Measurements from ENCODE around the gene SGCD.

Gene SGCD

DNA sequence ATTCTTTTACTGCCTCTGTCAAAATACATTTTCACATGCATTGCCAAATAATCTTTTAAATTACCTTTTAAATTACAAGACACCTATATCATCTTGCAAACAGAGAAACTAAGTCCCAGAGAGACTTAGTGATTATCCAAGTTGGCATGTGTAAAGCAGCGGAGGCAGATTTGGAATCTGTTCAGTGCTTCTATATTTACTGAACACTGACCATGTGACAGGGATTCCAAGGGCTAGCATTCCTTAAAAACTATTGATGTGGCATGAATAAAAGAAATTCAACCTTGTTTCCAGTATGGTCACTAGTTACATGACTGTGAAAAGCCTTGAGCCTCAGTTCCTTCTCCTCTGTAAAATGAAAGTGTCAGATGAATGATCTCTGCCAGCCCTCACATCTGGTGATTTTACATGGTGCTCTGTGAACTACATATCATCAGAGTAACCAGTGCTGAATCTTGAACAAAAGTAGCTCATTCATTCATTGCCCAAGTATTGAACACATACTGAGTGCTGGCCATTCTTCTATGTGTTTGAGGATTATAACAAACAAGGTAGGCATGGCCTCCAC, 451.3 kb downstream of the SGCD start:
- no peak for TF ChIP-seq ZNF274 (IDR thresholded peaks at IDR 0.05; ENCODE audit: low read depth, low read length)
- no peak overlapping the region for H3K4me3 ChIP-seq (ENCODE audit: low read length)

DNA sequence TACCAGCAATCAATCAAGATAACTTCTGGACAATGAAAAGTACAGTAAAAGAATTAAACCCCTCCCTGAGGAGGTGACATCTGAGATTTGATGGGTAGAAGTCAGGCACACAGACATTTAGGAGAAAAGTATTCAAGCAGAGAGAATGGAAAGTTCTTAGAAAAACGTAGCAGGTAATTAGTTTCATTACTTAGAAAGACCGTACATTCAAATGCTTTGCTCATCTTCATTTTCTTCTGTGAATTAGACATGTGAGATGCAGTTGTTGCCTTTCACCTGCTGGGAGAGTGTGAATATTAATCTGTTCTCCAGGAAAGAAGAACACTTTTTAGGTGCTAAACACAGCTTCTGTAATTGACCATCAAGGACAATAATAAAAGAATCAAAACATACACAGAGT, 451.8 kb downstream of the SGCD start:
- TF ChIP-seq ZNF274 (IDR thresholded peaks at IDR 0.05; ENCODE audit: low read depth, low read length), result no peak

GRCh38 chr5:156779436-156779835, 452.5 kb downstream of the SGCD start:
- no peak overlapping the region for H3K4me3 ChIP-seq (ENCODE audit: low read length)
- no peak for TF ChIP-seq ZNF274 (IDR thresholded peaks at IDR 0.05; ENCODE audit: low read depth, low read length)

More for the DNA sequence above, 451.8 kb downstream of the SGCD start:
- H3K4me3 ChIP-seq (ENCODE audit: low read length), result no peak overlapping the region

- no peak overlapping the region for H3K4me3 ChIP-seq (ENCODE audit: low read length)
- no peak for TF ChIP-seq ZNF274 (IDR thresholded peaks at IDR 0.05; ENCODE audit: low read depth, low read length)
Observed at GRCh38 chr5:156783092-156783491, 456.1 kb downstream of the SGCD start.

DNA sequence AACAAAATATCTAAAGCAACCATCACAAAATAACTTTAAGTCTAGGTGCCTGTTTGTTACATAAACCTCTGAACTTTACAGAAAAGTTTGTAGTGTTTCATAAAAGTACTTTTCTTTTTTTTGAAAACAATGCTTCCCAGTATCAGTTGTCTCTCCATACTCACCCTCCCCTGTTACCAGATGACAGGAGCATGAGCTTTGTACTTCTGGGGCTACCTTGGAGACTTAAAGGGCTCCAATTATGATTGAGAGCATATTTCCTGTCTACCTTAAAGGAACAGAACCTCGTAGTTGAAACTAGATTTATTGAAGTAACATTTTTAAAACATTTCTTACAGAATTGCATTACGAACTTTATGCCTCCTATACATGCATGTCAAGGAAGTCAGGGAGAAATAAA, 467.7 kb downstream of the SGCD start:
- TF ChIP-seq ZNF274 (IDR thresholded peaks at IDR 0.05; ENCODE audit: low read depth, low read length), result no peak
- H3K4me3 ChIP-seq (ENCODE audit: low read length), result no peak overlapping the region

DNA sequence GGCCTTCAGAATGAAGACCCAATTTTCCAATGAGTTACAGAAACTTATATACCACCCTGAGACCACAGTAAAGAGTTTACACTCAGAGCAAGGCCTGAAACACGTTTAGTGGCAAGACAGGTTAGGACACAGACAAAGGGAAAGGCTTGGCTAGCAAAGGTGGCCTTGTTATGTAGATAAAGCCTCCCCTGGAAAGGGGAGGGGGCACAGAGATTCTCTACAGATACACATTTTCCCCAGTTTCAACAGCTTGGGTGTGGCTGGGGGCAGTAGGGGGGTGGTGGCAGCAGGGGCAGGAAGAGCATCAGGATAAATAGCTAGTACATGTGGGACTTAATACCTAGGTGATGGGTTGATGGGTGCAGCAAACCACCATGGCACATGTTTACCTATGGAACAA, 471.2 kb downstream of the SGCD start:
- no peak for TF ChIP-seq ZNF274 (IDR thresholded peaks at IDR 0.05; ENCODE audit: low read depth, low read length)
- no peak overlapping the region for H3K4me3 ChIP-seq (ENCODE audit: low read length)

DNA sequence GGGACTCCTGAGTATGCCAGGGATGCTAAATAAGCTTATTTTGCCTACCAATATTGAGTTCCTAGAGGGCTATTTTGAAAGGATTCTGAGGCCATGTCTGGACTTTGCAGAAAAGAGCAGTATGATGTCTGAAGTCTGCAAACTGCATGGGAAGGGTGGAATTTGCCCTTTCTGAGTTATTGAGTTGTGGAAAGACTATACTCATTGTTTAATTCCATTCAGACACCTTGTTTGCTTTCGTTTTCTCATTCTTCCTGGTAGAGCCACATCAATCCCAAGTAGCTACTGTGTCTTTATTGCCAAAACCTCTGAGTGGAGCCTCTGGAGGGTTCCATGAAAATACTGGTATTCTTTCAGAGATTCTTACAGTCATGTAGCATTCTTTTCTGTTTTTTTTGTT, 472.2 kb downstream of the SGCD start:
- H3K4me3 ChIP-seq (ENCODE audit: low read length), result no peak overlapping the region
- no peak for TF ChIP-seq ZNF274 (IDR thresholded peaks at IDR 0.05; ENCODE audit: low read depth, low read length)

DNA sequence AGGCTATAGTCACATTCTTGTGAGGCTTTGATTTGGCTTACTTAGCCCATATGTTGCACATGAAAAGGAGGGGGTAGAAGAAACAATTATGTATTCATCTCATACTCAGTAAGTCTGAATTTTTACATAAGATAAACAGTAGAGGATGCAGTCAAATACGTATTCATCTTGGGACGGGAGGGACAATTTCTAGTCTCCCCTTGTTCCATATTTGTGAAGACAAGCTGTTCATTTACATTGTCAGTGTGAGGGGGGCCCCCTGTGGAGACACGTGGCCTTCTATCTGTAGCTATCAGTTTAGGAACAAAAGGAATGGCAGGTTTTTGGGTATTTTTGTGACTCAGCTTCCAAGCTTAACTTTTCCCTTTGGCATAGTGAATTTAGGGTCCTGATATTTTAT, 474.0 kb downstream of the SGCD start:
- no peak for TF ChIP-seq ZNF274 (IDR thresholded peaks at IDR 0.05; ENCODE audit: low read depth, low read length)
- no peak overlapping the region for H3K4me3 ChIP-seq (ENCODE audit: low read length)

DNA sequence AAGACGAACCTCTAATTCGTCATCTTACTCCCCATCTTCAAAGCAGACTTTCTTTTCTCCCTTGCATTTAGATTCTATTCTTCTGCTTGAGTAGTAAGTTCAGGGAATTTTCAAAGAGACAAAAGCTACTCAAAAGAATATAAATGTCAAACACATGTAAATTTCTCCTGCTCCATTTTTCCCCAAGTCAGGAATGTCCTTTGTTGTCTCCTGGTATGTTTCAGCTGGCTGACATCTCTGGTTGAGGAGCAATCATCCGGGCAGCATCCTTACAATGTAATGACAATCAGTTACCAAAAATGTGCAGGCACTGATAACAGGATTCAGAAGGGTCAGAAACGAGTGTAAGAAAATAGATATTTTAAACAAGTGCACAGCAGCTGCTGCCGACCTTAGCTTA, 475.5 kb downstream of the SGCD start:
- H3K4me3 ChIP-seq (ENCODE audit: low read length), result no peak overlapping the region
- no peak for TF ChIP-seq ZNF274 (IDR thresholded peaks at IDR 0.05; ENCODE audit: low read depth, low read length)

GRCh38 chr5:156803404-156803803, 476.4 kb downstream of the SGCD start:
- no peak for TF ChIP-seq ZNF274 (IDR thresholded peaks at IDR 0.05; ENCODE audit: low read depth, low read length)
- H3K4me3 ChIP-seq (ENCODE audit: low read length), result no peak overlapping the region

- no peak for TF ChIP-seq ZNF274 (IDR thresholded peaks at IDR 0.05; ENCODE audit: low read depth, low read length)
- no peak overlapping the region for H3K4me3 ChIP-seq (ENCODE audit: low read length)
Observed at GRCh38 chr5:156812959-156813358, 486.0 kb downstream of the SGCD start.

GRCh38 chr5:156815988-156816599, 489.1 kb downstream of the SGCD start:
- TF ChIP-seq ZNF274 (IDR thresholded peaks at IDR 0.05; ENCODE audit: low read depth, low read length), result no peak
- H3K4me3 ChIP-seq (ENCODE audit: low read length), result no peak overlapping the region
